ENCODE results near the gene EFHD2.

- no peak for TF ChIP-seq CTCF (IDR thresholded peaks at IDR 0.05; ENCODE audit: low read depth, low read length)
- no peak for TF ChIP-seq MAX (IDR thresholded peaks at IDR 0.05; ENCODE audit: low read depth, low read length)
- TF ChIP-seq POLR2A (IDR thresholded peaks at IDR 0.05; ENCODE audit: extremely low read depth, insufficient read length) = no peak
- no peak for TF ChIP-seq MYC (IDR thresholded peaks at IDR 0.05; ENCODE audit: low read depth, low read length)
Measured at GRCh38 chr1:15442759-15443158, 33.1 kb downstream of the EFHD2 start.
